T-cell (primary cell): Measurements from ENCODE around the gene SHC3. TPM values are rescaled to one million over a fixed set of nuclear protein-coding genes. Genes with fewer than 3 reads are reported as not detected.

Source experiments
- ATAC-seq, 4 experiments: fragments of 200-7000 bp in 3 of 4; fragments of 150-1000 bp in 1 of 4; cut with Tn5 transposase; replicated peaks in 1 of 4; 1 replicate in 3 of 4; 2 replicates in 1 of 4; pipeline ENCODE4 v1.10.0; 2021; ENCODE audit warnings: moderate library complexity in 3 of 4, mild to moderate bottlenecking in 2 of 4, moderate number of reproducible peaks in 1 of 4
- CTCF ChIA-PET, 2 donors: fragments of 300-600 bp; sonication (Branson Sonifier 250); formaldehyde crosslinking; loops; one replicate each; lab custom pipeline; 2022; ENCODE audit warnings: antibody characterized with exemption in 2 of 2; lab: Charles Lee
- POLR2A ChIA-PET, 2 donors: fragments of 300-600 bp; sonication (Branson Sonifier 250); formaldehyde crosslinking; loops; one replicate each; lab custom pipeline; 2022; ENCODE audit warnings: antibody characterized with exemption in 2 of 2; lab: Charles Lee
- DNase-seq, 35 experiments: peaks; one replicate each; pipeline versions ENCODE4 v3.0.0 to v3.0.0-alpha.2; 2013 to 2023
- H3K27ac ChIP-seq: one replicate; pipeline ENCODE4 v1.5.1; 2013; ENCODE audit warnings: low read length
- H3K27me3 ChIP-seq, 2 experiments: replicated peaks in 1 of 2; 1 replicate in 1 of 2; 2 replicates in 1 of 2; pipeline versions ENCODE4 v1.6.1 to v1.7.0; 2013; ENCODE audit warnings: low read length in 1 of 2, mixed read lengths in 1 of 2; ENCODE audit not compliant: control insufficient read depth in 2 of 2, insufficient read depth in 2 of 2; ENCODE audit errors: extremely low read depth in 1 of 2
- H3K36me3 ChIP-seq, 2 donors: 1 replicate in 1 of 2; 2 replicates in 1 of 2; pipeline versions ENCODE4 v1.6.1 to v1.7.0; 2013; ENCODE audit warnings: low read length in 1 of 2; ENCODE audit not compliant: control insufficient read depth in 2 of 2, insufficient read depth in 1 of 2; ENCODE audit errors: extremely low read depth in 1 of 2
- H3K4me1 ChIP-seq, 2 experiments: 1 replicate in 1 of 2; 2 replicates in 1 of 2; pipeline versions ENCODE4 v1.6.1 to v1.7.0; 2013; ENCODE audit warnings: low read length in 2 of 2, mixed read lengths in 1 of 2; ENCODE audit not compliant: insufficient read depth in 2 of 2, control insufficient read depth in 1 of 2; ENCODE audit errors: extremely low read depth in 1 of 2
- H3K4me3 ChIP-seq, 2 donors: 1 replicate in 1 of 2; 2 replicates in 1 of 2; pipeline versions ENCODE4 v1.5.1 to v1.7.0; 2013; ENCODE audit warnings: mild to moderate bottlenecking in 2 of 2, low read length in 1 of 2, moderate library complexity in 1 of 2; ENCODE audit not compliant: control insufficient read depth in 1 of 2; ENCODE audit errors: extremely low read depth in 1 of 2
- H3K9me3 ChIP-seq: 2 replicates; pipeline ENCODE4 v1.7.0; 2013
- H3K27ac Mint-ChIP-seq, 2 donors: one replicate each; pipeline ENCODE4 v1.8.0; 2020 to 2021; ENCODE audit warnings: mild to moderate bottlenecking in 2 of 2, mixed read lengths in 2 of 2
- H3K27me3 Mint-ChIP-seq, 2 donors: one replicate each; pipeline ENCODE4 v1.8.0; 2021 to 2022; ENCODE audit warnings: mixed read lengths in 2 of 2
- H3K36me3 Mint-ChIP-seq: one replicate; pipeline ENCODE4 v1.8.0; 2021; ENCODE audit warnings: mixed read lengths
- H3K4me1 Mint-ChIP-seq, 3 donors: one replicate each; pipeline ENCODE4 v1.8.0; 2020 to 2022; ENCODE audit warnings: mixed read lengths in 3 of 3, mild to moderate bottlenecking in 1 of 3
- H3K4me3 Mint-ChIP-seq, 3 donors: one replicate each; pipeline ENCODE4 v1.8.0; 2020 to 2022; ENCODE audit warnings: mild to moderate bottlenecking in 3 of 3, mixed read lengths in 3 of 3, moderate library complexity in 3 of 3
- H3K9me3 Mint-ChIP-seq, 3 donors: one replicate each; pipeline ENCODE4 v1.8.0; 2020 to 2022; ENCODE audit warnings: mixed read lengths in 3 of 3
- WGBS: methylation state at CpG from one replicate; pipeline ENCODE4 v1.1.5; 2013; ENCODE audit warnings: missing lambda C conversion rate; ENCODE audit not compliant: insufficient coverage; 5-methylcytosine and 5-hydroxymethylcytosine counted together
- total RNA-seq, 35 experiments: library from RNA in 6 of 35; stranded (reverse) in 6 of 35; fragments of 120-200 nt in 1 of 35; gene quantifications; one replicate each; pipeline versions ENCODE4 v1.2.1 to v1.2.4 and lab custom pipeline; 2013 to 2026

Gene SHC3
- total RNA-seq, 5 donors from 2014 or later (not counting 1 experiment from before 2014, with no cell fraction given): 0.16 to 0.19 (median 0.18) TPM; not detected in 2

- DNase-seq: no peak
- Histone ChIP-seq H3K27me3 (peaks cover 0 to 22% of the 10 kb centered on the region in 2 experiments), H3K4me1 (no peaks in the 10 kb centered on the region), H3K27ac (no peak overlapping the region), H3K9me3 (no peaks in the 10 kb centered on the region), H3K4me3 (no peak overlapping the region), H3K36me3 (no peaks in the 10 kb centered on the region)
- no peak overlapping the region for H3K4me3 Mint-ChIP-seq
- no peaks in the 10 kb centered on the region for H3K36me3 Mint-ChIP-seq
- H3K4me1 Mint-ChIP-seq: no peaks in the 10 kb centered on the region
- 87% methylated on average over 7 of the region's 10 CpGs for WGBS
- POLR2A ChIA-PET: no interaction called here
- H3K27me3 Mint-ChIP-seq: peaks cover 0 to 15% of the 10 kb centered on the region in 2 donors
- CTCF ChIA-PET: no interaction called here
- no peaks in the 10 kb centered on the region for H3K9me3 Mint-ChIP-seq
- no peak overlapping the region for H3K27ac Mint-ChIP-seq
- ATAC-seq: no peak
Observed at GRCh38 chr9:88966894-88967676, 211.5 kb downstream of the SHC3 start.

- Histone ChIP-seq H3K4me1 (no peaks in the 10 kb centered on the region), H3K4me3 (no peak overlapping the region), H3K36me3 (no peaks in the 10 kb centered on the region), H3K27ac (no peak overlapping the region), H3K9me3 (no peaks in the 10 kb centered on the region), H3K27me3 (peaks cover 0 to 20% of the 10 kb centered on the region in 2 experiments)
- Mint-ChIP-seq H3K36me3 (no peaks in the 10 kb centered on the region), H3K9me3 (no peaks in the 10 kb centered on the region), H3K4me3 (no peak overlapping the region), H3K27me3 (peaks cover 2 to 19% of the 10 kb centered on the region in 2 donors), H3K4me1 (no peaks in the 10 kb centered on the region), H3K27ac (no peak overlapping the region)
- ATAC-seq: no peak
- no peak for DNase-seq
- ChIA-PET POLR2A (no interaction called here), CTCF (no interaction called here)
- 77% methylated on average over 5 of the region's 8 CpGs for whole genome bisulfite sequencing
Observed at GRCh38 chr9:88965473-88965872, 213.1 kb downstream of the SHC3 start.

- 75% methylated on average over 1 of the region's 3 CpGs for WGBS
- Mint-ChIP-seq H3K4me3 (no peak overlapping the region), H3K9me3 (no peaks in the 10 kb centered on the region), H3K27ac (no peak overlapping the region), H3K4me1 (no peaks in the 10 kb centered on the region), H3K27me3 (peaks cover 11 to 14% of the 10 kb centered on the region in 2 donors), H3K36me3 (no peaks in the 10 kb centered on the region)
- no peak overlapping the region for H3K27ac ChIP-seq
- H3K9me3 ChIP-seq: no peaks in the 10 kb centered on the region
- H3K27me3 ChIP-seq: peaks cover 0 to 17% of the 10 kb centered on the region in 2 experiments
- H3K36me3 ChIP-seq: no peaks in the 10 kb centered on the region
- no peaks in the 10 kb centered on the region for H3K4me1 ChIP-seq
- CTCF ChIA-PET: no interaction called here
- H3K4me3 ChIP-seq: no peak overlapping the region
- DNase-seq: no peak
- no peak for ATAC-seq
- POLR2A ChIA-PET: no interaction called here
Observed at GRCh38 chr9:88960632-88961031, 218.0 kb downstream of the SHC3 start.

- ATAC-seq (no peak), DNase-seq (no peak)
- H3K4me3 Mint-ChIP-seq: no peak overlapping the region
- WGBS: 92% methylated on average over 5 of the region's 5 CpGs
- H3K36me3 ChIP-seq: no peaks in the 10 kb centered on the region
- H3K36me3 Mint-ChIP-seq: no peaks in the 10 kb centered on the region
- H3K27me3 ChIP-seq: peaks cover 0 to 20% of the 10 kb centered on the region in 2 experiments
- no peaks in the 10 kb centered on the region for H3K4me1 ChIP-seq
- POLR2A ChIA-PET: no interaction called here
- peaks cover 18 to 22% of the 10 kb centered on the region in 2 donors for H3K27me3 Mint-ChIP-seq
- no peaks in the 10 kb centered on the region for H3K9me3 ChIP-seq
- no peak overlapping the region for H3K27ac Mint-ChIP-seq
- H3K4me3 ChIP-seq: no peak overlapping the region
- CTCF ChIA-PET: no interaction called here
- no peak overlapping the region for H3K27ac ChIP-seq
- no peaks in the 10 kb centered on the region for H3K9me3 Mint-ChIP-seq
- no peaks in the 10 kb centered on the region for H3K4me1 Mint-ChIP-seq
Observed at GRCh38 chr9:88959727-88960469, 218.7 kb downstream of the SHC3 start.

- Histone ChIP-seq H3K4me3 (no peak overlapping the region), H3K27me3 (peaks cover 0 to 32% of the 10 kb centered on the region in 2 experiments), H3K4me1 (peaks cover 0 to 5% of the 10 kb centered on the region in 2 experiments), H3K9me3 (no peaks in the 10 kb centered on the region), H3K27ac (no peak overlapping the region), H3K36me3 (no peaks in the 10 kb centered on the region)
- Mint-ChIP-seq H3K27ac (peak overlapping the region in 1 of 2 donors; percentile 39), H3K4me3 (no peak overlapping the region), H3K4me1 (peaks cover 2 to 7% (median 4%) of the 10 kb centered on the region in 3 donors), H3K36me3 (no peaks in the 10 kb centered on the region), H3K9me3 (no peaks in the 10 kb centered on the region), H3K27me3 (peaks cover 32 to 37% of the 10 kb centered on the region in 2 donors)
- CTCF ChIA-PET: no interaction called here
- ATAC-seq (no peak), DNase-seq (no peak)
- 58% methylated on average over 2 of the region's 3 CpGs for WGBS
- POLR2A ChIA-PET: no interaction called here
Observed at GRCh38 chr9:88957526-88957925, 221.1 kb downstream of the SHC3 start.
